CD4-positive, alpha-beta memory T cell (primary cell): ENCODE measurements around the gene TMEM52. TPM values are rescaled to one million over a fixed set of nuclear protein-coding genes. Genes with fewer than 3 reads are reported as not detected.
A peak's percentile ranks its signal among the peaks of the same experiment; 100 is the strongest.

Experiments
- CTCF ChIA-PET: fragments of 350-600 bp; sonication (Branson Sonifier 250); formaldehyde crosslinking; loops from one replicate; lab custom pipeline; 2021; ENCODE audit warnings: inconsistent platforms; ENCODE audit not compliant: partially characterized antibody; lab: Charles Lee
- POLR2A ChIA-PET: fragments of 350-600 bp; sonication (Branson Sonifier 250); formaldehyde crosslinking; loops from one replicate; lab custom pipeline; 2021; ENCODE audit not compliant: partially characterized antibody; lab: Charles Lee
- DNase-seq, 5 donors: peaks; one replicate each; pipeline versions ENCODE4 v3.0.0 to v3.0.0-alpha.2; 2020 to 2022; ENCODE audit warnings: mixed read lengths in 1 of 5
- H3K27ac ChIP-seq: one replicate; pipeline ENCODE4 v1.7.0; 2013; ENCODE audit warnings: low read depth, low read length
- H3K27me3 ChIP-seq: 2 replicates; pipeline ENCODE4 v1.7.0; 2013; ENCODE audit warnings: mild to moderate bottlenecking, low read length, moderate library complexity; ENCODE audit not compliant: insufficient read depth
- H3K36me3 ChIP-seq: 2 replicates; pipeline ENCODE4 v1.7.0; 2013; ENCODE audit warnings: mild to moderate bottlenecking, low read length, moderate library complexity; ENCODE audit not compliant: insufficient read depth
- H3K4me1 ChIP-seq: 2 replicates; pipeline ENCODE4 v1.7.0; 2013; ENCODE audit warnings: mild to moderate bottlenecking, low read length, moderate library complexity; ENCODE audit not compliant: insufficient read depth
- H3K4me3 ChIP-seq, 2 donors: one replicate each; pipeline ENCODE4 v1.7.0; 2013; ENCODE audit warnings: low read length in 2 of 2, mild to moderate bottlenecking in 1 of 2
- H3K9me3 ChIP-seq, 2 donors: one replicate each; pipeline ENCODE4 v1.7.0; 2013; ENCODE audit warnings: low read length in 2 of 2, control low read depth in 1 of 2; ENCODE audit not compliant: control insufficient read depth in 1 of 2
- H3K27ac Mint-ChIP-seq, 7 donors: one replicate each; pipeline ENCODE4 v1.8.0; 2020 to 2021; ENCODE audit warnings: mixed read lengths in 7 of 7, mild to moderate bottlenecking in 6 of 7, inconsistent platforms in 3 of 7, moderate library complexity in 3 of 7
- H3K27me3 Mint-ChIP-seq, 2 donors: one replicate each; pipeline ENCODE4 v1.8.0; 2020 to 2021; ENCODE audit warnings: mixed read lengths in 2 of 2
- H3K36me3 Mint-ChIP-seq, 2 donors: one replicate each; pipeline ENCODE4 v1.8.0; 2020 to 2021; ENCODE audit warnings: mixed read lengths in 2 of 2, inconsistent platforms in 1 of 2, mild to moderate bottlenecking in 1 of 2
- H3K4me1 Mint-ChIP-seq, 4 donors: one replicate each; pipeline ENCODE4 v1.8.0; 2020 to 2021; ENCODE audit warnings: mixed read lengths in 4 of 4, mild to moderate bottlenecking in 1 of 4
- H3K4me3 Mint-ChIP-seq, 8 donors: one replicate each; pipeline ENCODE4 v1.8.0; 2020 to 2021; ENCODE audit warnings: mixed read lengths in 8 of 8, mild to moderate bottlenecking in 7 of 8, moderate library complexity in 6 of 8, inconsistent platforms in 3 of 8
- H3K9me3 Mint-ChIP-seq, 8 donors: one replicate each; pipeline ENCODE4 v1.8.0; 2020 to 2021; ENCODE audit warnings: mixed read lengths in 8 of 8, mild to moderate bottlenecking in 5 of 8, inconsistent platforms in 3 of 8, moderate library complexity in 1 of 8
- intact Hi-C: fragments of 100-400 bp; cut with micrococcal nuclease; formaldehyde crosslinking; loops from one replicate; pipeline ENCODE4 v1.15.1; 2023
- polyA plus RNA-seq, 2 donors: library from polyadenylated mRNA; unstranded; fragments of 300-500 nt; fragmentation: Illumina TruSeq; gene quantifications; one replicate each; pipeline ENCODE4 v1.2.3, GENCODE V29; 2021
- total RNA-seq, 2 experiments: library from RNA; stranded (reverse); gene quantifications; one replicate each; pipeline ENCODE4 v1.2.3, GENCODE V29; 2021

TMEM52 gene
- total RNA-seq: under 1 TPM in 1 of 2 experiments, not detected in 1; 0.55 TPM
- polyA plus RNA-seq: not detected

DNA sequence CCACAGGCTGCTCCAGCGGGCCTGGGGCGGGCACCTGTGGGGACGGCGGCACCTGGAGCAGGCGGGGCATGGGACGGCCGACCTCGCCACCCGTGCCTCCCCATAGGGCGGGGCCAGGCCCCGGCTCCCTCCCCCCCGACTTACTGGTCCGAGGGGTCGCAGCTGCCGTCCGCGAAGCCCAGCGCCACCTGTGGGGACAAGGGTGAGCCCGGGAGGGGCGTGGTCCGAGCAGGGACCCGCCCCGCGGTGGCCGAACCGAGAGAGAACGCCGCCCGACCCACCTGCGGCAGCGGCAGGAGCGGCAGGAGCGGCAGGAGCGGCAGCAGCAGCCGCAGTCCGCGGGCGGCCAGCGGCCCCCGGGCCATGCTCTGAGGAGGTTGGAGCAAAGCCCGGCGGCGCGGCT, at the start of gene TMEM52:
Gene TMEM52 (minus strand): TSS at position 379 of the 403 bp plus-strand sequence. CDS start 14 bp downstream, at position 365.
- intact Hi-C loops: loop anchor here (1.0 kb wide), 2 partner anchors 10 to 286 kb away; no protein-coding TSS in a partner anchor
- Histone ChIP-seq H3K27ac (peak within 1 kb of the TSS; percentile 36), H3K36me3 (no peaks in the 10 kb centered on the region), H3K4me1 (peaks cover 17% of the 10 kb centered on the region), H3K27me3 (no peaks in the 10 kb centered on the region), H3K4me3 (peak within 1 kb of the TSS in 1 of 2 donors; percentile 68), H3K9me3 (no peaks in the 10 kb centered on the region)
- Mint-ChIP-seq H3K27ac (peak within 1 kb of the TSS; percentile 78 to 96 (median 88)), H3K9me3 (no peaks in the 10 kb centered on the region), H3K36me3 (no peaks in the 10 kb centered on the region), H3K4me3 (peak within 1 kb of the TSS; percentile 24 to 81 (median 68)), H3K27me3 (peaks cover 0 to 1% of the 10 kb centered on the region in 2 donors), H3K4me1 (peaks cover 1 to 15% (median 6%) of the 10 kb centered on the region in 4 donors)
- CTCF ChIA-PET: no interaction called here
- no peak for DNase-seq
- POLR2A ChIA-PET: interaction anchor here (0.6 to 1.5 kb wide), 2 partner anchors 139 to 513 kb away, joined by 3 read pairs; no protein-coding TSS in a partner anchor

DNA sequence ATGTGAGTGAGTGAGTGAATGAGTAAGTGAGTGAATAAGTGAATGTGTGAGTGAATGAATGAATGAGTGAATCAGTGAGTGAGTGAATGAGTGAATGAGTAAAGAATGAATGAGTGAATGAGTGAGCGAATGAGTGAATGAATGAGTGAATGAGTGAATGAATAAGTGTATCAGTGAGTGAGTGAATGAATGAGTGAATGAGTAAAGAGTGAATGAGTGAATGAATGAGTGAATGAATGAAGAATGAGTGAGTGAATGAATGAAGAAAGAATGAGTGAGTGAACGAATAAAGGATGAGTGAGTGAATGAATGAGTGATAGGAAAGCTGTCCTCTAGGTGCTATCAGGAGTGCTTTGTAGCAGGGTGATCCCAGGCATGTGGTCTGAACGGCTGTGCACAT, 48.8 kb upstream of the TMEM52 start:
- Histone ChIP-seq H3K36me3 (no peaks in the 10 kb centered on the region), H3K27ac (no peak overlapping the region), H3K4me3 (no peak overlapping the region), H3K27me3 (no peaks in the 10 kb centered on the region), H3K4me1 (no peaks in the 10 kb centered on the region), H3K9me3 (no peaks in the 10 kb centered on the region)
- CTCF ChIA-PET: no interaction called here
- Mint-ChIP-seq H3K27me3 (peaks cover 3% of the 10 kb centered on the region in 2 donors), H3K36me3 (no peaks in the 10 kb centered on the region), H3K9me3 (no peaks in the 10 kb centered on the region), H3K4me1 (no peaks in the 10 kb centered on the region), H3K27ac (peak overlapping the region in 2 of 7 donors; percentile 32 to 69), H3K4me3 (no peak overlapping the region)
- no peak for DNase-seq
- intact Hi-C loops: no loop called here
- POLR2A ChIA-PET: no interaction called here

DNA sequence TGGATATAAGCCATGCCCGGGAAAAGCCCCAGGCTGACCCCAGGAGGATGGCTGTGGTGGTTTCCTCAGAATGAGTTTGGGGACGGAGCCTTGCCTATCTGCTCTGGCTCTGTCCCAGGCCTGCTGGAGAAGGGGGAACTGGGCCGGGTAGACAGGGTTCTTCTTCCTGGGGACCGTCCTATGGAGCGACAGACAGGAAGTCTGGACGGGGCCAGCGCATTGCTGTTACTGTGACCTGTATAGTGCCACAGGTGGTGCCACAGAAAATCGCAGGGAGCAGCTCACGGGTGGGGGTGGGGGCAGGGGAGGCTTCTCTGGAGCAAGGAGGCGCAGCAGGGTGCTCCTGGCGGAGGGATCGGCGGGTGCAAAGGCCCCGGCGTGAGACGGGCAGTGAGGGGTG, 48.1 kb upstream of the TMEM52 start:
- Mint-ChIP-seq H3K4me1 (no peaks in the 10 kb centered on the region), H3K27ac (no peak overlapping the region), H3K4me3 (no peak overlapping the region), H3K27me3 (peaks cover 3 to 5% of the 10 kb centered on the region in 2 donors), H3K9me3 (no peaks in the 10 kb centered on the region), H3K36me3 (no peaks in the 10 kb centered on the region)
- Histone ChIP-seq H3K27me3 (no peaks in the 10 kb centered on the region), H3K9me3 (no peaks in the 10 kb centered on the region), H3K36me3 (no peaks in the 10 kb centered on the region), H3K4me1 (no peaks in the 10 kb centered on the region), H3K27ac (no peak overlapping the region), H3K4me3 (no peak overlapping the region)
- CTCF ChIA-PET: no interaction called here
- no peak for DNase-seq
- POLR2A ChIA-PET: no interaction called here
- intact Hi-C loops: no loop called here

DNA sequence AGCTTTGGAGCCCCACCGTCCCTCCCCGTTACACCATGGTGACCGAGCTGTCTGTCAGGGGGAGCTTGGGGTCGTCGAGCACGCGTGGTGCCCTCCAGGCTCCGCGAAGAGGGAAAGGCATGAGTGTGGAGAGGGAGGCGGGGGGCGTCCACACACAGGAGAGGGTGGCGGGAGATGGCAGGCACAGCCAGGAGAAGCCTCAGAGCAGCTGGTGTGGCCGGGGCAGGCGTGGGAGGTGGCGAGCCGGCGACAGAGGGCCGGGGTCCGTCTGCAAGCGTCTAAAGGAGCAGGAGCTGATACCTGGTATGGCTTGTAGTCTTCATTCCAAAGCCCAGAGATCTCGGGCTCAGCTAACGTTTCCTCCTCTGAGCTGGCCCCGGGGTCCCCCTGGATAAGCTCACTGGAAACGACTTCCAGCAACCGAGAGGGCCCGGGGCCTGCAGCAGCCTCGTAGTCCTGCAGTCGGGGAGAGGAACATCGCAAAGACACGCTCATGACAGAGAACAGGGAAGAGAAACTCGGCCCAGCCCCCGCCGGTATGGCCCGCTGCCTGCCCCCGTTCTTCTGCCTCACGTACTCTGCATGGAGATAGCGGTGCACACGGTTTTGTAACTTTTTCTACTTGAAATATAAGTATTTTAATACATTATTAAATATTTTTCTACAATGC, 47.1 kb upstream of the TMEM52 start:
- H3K36me3 Mint-ChIP-seq: no peaks in the 10 kb centered on the region
- no peak overlapping the region for H3K27ac Mint-ChIP-seq
- Histone ChIP-seq H3K27ac (no peak overlapping the region), H3K36me3 (no peaks in the 10 kb centered on the region), H3K4me1 (no peaks in the 10 kb centered on the region), H3K9me3 (no peaks in the 10 kb centered on the region), H3K27me3 (no peaks in the 10 kb centered on the region), H3K4me3 (no peak overlapping the region)
- ChIA-PET CTCF (interaction anchor here (1.9 kb wide), 1 partner anchor 79 kb away, joined by 5 read pairs; no protein-coding TSS in a partner anchor), POLR2A (interaction anchor here (0.5 kb wide), 1 partner anchor 393 kb away, joined by 3 read pairs; no protein-coding TSS in a partner anchor)
- H3K27me3 Mint-ChIP-seq: peaks cover 3 to 8% of the 10 kb centered on the region in 2 donors
- H3K4me3 Mint-ChIP-seq: no peak overlapping the region
- no peak for DNase-seq
- intact Hi-C loops: no loop called here
- H3K9me3 Mint-ChIP-seq: no peaks in the 10 kb centered on the region
- H3K4me1 Mint-ChIP-seq: no peaks in the 10 kb centered on the region

DNA sequence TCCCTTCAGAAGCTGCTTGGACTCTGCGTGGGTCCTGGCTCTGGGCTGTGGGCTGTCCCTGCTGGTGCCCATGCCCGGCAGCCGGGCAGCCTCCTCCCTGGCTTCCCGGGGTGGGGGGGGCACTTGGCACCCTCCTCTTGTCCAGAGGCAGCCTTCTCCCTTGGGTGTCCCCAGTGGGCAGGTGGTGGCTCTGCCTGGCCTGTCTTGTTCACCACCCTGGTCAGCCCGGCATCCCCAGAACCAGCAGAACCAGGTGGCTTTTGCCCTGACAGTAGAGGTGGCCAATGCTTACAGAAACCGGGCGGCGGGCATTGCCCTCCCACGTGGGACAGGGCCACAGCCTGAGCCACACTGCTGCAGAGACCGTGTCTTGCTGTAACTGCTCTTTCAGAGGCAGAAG, 46.5 kb upstream of the TMEM52 start:
- ChIA-PET POLR2A (no interaction called here), CTCF (interaction anchor here (1.9 kb wide), 1 partner anchor 79 kb away, joined by 5 read pairs; no protein-coding TSS in a partner anchor)
- no peaks in the 10 kb centered on the region for H3K9me3 ChIP-seq
- Mint-ChIP-seq H3K27me3 (peaks cover 9 to 12% of the 10 kb centered on the region in 2 donors), H3K4me1 (no peaks in the 10 kb centered on the region), H3K4me3 (no peak overlapping the region), H3K9me3 (no peaks in the 10 kb centered on the region), H3K36me3 (no peaks in the 10 kb centered on the region), H3K27ac (no peak overlapping the region)
- no peak overlapping the region for H3K27ac ChIP-seq
- no peaks in the 10 kb centered on the region for H3K36me3 ChIP-seq
- H3K27me3 ChIP-seq: no peaks in the 10 kb centered on the region
- DNase-seq: no peak
- H3K4me3 ChIP-seq: no peak overlapping the region
- no peaks in the 10 kb centered on the region for H3K4me1 ChIP-seq
- intact Hi-C loops: no loop called here

DNA sequence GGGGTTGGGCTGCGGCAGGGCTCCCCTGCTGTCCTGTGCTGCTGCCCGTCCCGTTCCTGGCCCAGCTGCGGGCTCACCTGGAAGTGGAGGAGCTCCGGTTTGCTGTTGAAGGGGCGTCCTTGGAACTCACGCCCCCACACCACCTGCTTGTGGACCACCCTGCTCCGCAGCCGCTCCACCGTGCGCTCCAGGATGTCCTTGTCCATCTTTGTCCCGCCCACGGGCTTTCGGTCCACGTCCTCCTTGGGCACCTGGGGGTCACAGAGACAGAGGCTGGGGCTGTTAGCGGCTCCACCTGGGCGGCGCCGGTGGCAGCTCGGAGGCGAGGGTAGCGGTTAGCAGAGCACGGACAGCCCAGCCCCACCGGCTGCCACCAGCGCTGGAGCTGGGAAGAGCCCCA, 45.7 kb upstream of the TMEM52 start:
- intact Hi-C loops: no loop called here
- DNase-seq: no peak
- no peaks in the 10 kb centered on the region for H3K4me1 Mint-ChIP-seq
- CTCF ChIA-PET: interaction anchor here (1.9 kb wide), 1 partner anchor 80 kb away, joined by 5 read pairs; no protein-coding TSS in a partner anchor
- Histone ChIP-seq H3K9me3 (no peaks in the 10 kb centered on the region), H3K27me3 (no peaks in the 10 kb centered on the region), H3K4me1 (no peaks in the 10 kb centered on the region), H3K4me3 (no peak overlapping the region), H3K36me3 (no peaks in the 10 kb centered on the region), H3K27ac (no peak overlapping the region)
- POLR2A ChIA-PET: no interaction called here
- no peak overlapping the region for H3K4me3 Mint-ChIP-seq
- peaks cover 12% of the 10 kb centered on the region in 2 donors for H3K27me3 Mint-ChIP-seq
- no peaks in the 10 kb centered on the region for H3K9me3 Mint-ChIP-seq
- no peaks in the 10 kb centered on the region for H3K36me3 Mint-ChIP-seq
- H3K27ac Mint-ChIP-seq: no peak overlapping the region

DNA sequence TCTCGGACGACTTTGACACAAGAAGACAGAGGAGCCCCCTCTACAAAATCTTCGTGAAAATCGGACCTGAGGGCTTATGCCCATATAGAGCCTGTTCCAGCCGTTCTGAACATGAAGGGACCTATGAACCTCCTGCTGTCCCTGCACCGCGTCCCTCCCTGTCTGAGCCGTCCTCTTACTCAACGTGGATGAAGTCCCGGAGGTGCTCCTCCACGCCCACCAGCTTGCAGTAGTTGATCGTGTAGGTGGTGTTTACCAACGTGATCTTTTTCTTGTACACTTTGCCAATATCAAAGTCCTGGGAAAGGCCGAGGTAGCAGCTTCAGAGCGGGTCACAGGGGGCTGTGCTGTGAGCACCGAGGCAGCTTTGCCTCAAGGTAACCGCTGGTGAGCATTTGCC, 44.5 kb upstream of the TMEM52 start:
- H3K4me3 ChIP-seq: no peak overlapping the region
- Mint-ChIP-seq H3K4me3 (no peak overlapping the region), H3K4me1 (no peaks in the 10 kb centered on the region), H3K27ac (no peak overlapping the region), H3K9me3 (no peaks in the 10 kb centered on the region), H3K27me3 (peaks cover 16% of the 10 kb centered on the region in 2 donors), H3K36me3 (no peaks in the 10 kb centered on the region)
- DNase-seq: no peak
- H3K27me3 ChIP-seq: peaks cover 4% of the 10 kb centered on the region
- H3K36me3 ChIP-seq: no peaks in the 10 kb centered on the region
- CTCF ChIA-PET: no interaction called here
- no peaks in the 10 kb centered on the region for H3K4me1 ChIP-seq
- H3K27ac ChIP-seq: no peak overlapping the region
- POLR2A ChIA-PET: no interaction called here
- intact Hi-C loops: no loop called here
- no peaks in the 10 kb centered on the region for H3K9me3 ChIP-seq
